NT2/D1 (cell line): ENCODE data around the gene NUDT12.

Source experiments
- DNase-seq: peaks from one replicate; pipeline ENCODE4 v3.0.0-alpha.2; 2011; ENCODE audit warnings: low read depth, low spot score
- H3K27me3 ChIP-seq: 2 replicates; pipeline ENCODE4 v1.6.0; 2011; ENCODE audit warnings: mild to moderate bottlenecking; ENCODE audit not compliant: insufficient read length, insufficient read depth
- H3K36me3 ChIP-seq: 2 replicates; pipeline ENCODE4 v1.6.1; 2011; ENCODE audit warnings: mild to moderate bottlenecking, low read length, mixed read lengths; ENCODE audit not compliant: insufficient read depth, insufficient read length
- H3K4me1 ChIP-seq: 2 replicates; pipeline ENCODE4 v1.5.1; 2011; ENCODE audit not compliant: insufficient read depth, insufficient read length
- H3K4me3 ChIP-seq: 2 replicates; pipeline ENCODE4 v1.5.1; 2011; ENCODE audit warnings: low read depth; ENCODE audit not compliant: insufficient read length
- H3K9ac ChIP-seq: 2 replicates; pipeline ENCODE4 v1.6.0; 2011; ENCODE audit warnings: low read depth; ENCODE audit not compliant: insufficient read length
- H3K9me3 ChIP-seq: 2 replicates; pipeline ENCODE4 v1.5.1; 2011; ENCODE audit warnings: mild to moderate bottlenecking, low read length; ENCODE audit not compliant: insufficient read depth
- SUZ12 ChIP-seq: IDR thresholded peaks from 2 replicates; pipeline ENCODE4 v1.6.1; 2011; ENCODE audit not compliant: insufficient read length, insufficient read depth; ENCODE audit errors: extremely low read depth
- YY1 ChIP-seq: IDR thresholded peaks from 2 replicates; pipeline ENCODE4 v1.6.1; 2011; ENCODE audit not compliant: insufficient read length, insufficient read depth
- ZNF274 ChIP-seq: IDR thresholded peaks from 2 replicates; pipeline ENCODE4 v1.6.1; 2011; ENCODE audit warnings: mild to moderate bottlenecking, low read depth, low read length

Gene NUDT12

GRCh38 chr5:103541114-103541513, 21.5 kb downstream of the NUDT12 start:
- Histone ChIP-seq H3K9ac (no peak overlapping the region), H3K27me3 (no peaks in the 10 kb centered on the region), H3K4me1 (no peaks in the 10 kb centered on the region), H3K36me3 (no peaks in the 10 kb centered on the region), H3K4me3 (no peak overlapping the region), H3K9me3 (no peaks in the 10 kb centered on the region)
- TF ChIP-seq YY1: no peak
- TF ChIP-seq SUZ12: no peak
- TF ChIP-seq ZNF274: no peak
- no peak for DNase-seq

GRCh38 chr5:103539376-103540330, 22.9 kb downstream of the NUDT12 start:
- DNase-seq: no peak
- H3K4me1 ChIP-seq: no peaks in the 10 kb centered on the region
- no peak overlapping the region for H3K4me3 ChIP-seq
- H3K27me3 ChIP-seq: no peaks in the 10 kb centered on the region
- H3K9me3 ChIP-seq: no peaks in the 10 kb centered on the region
- H3K9ac ChIP-seq: no peak overlapping the region
- H3K36me3 ChIP-seq: no peaks in the 10 kb centered on the region
- TF ChIP-seq SUZ12 (no peak), ZNF274 (no peak), YY1 (no peak)

GRCh38 chr5:103532086-103532734, 30.4 kb downstream of the NUDT12 start:
- no peak for DNase-seq
- no peak overlapping the region for H3K4me3 ChIP-seq
- no peak overlapping the region for H3K9ac ChIP-seq
- H3K4me1 ChIP-seq: no peaks in the 10 kb centered on the region
- H3K27me3 ChIP-seq: no peaks in the 10 kb centered on the region
- no peaks in the 10 kb centered on the region for H3K36me3 ChIP-seq
- TF ChIP-seq ZNF274 (no peak), SUZ12 (no peak), YY1 (no peak)
- no peaks in the 10 kb centered on the region for H3K9me3 ChIP-seq

- H3K9ac ChIP-seq: no peak overlapping the region
- TF ChIP-seq YY1 (no peak), SUZ12 (no peak)
- no peak for DNase-seq
- H3K36me3 ChIP-seq: no peaks in the 10 kb centered on the region
- no peaks in the 10 kb centered on the region for H3K9me3 ChIP-seq
- H3K4me1 ChIP-seq: no peaks in the 10 kb centered on the region
- H3K27me3 ChIP-seq: no peaks in the 10 kb centered on the region
- no peak overlapping the region for H3K4me3 ChIP-seq
Observed at GRCh38 chr5:103526164-103526915, 36.2 kb downstream of the NUDT12 start.

- Histone ChIP-seq H3K4me3 (no peak overlapping the region), H3K4me1 (no peaks in the 10 kb centered on the region), H3K36me3 (no peaks in the 10 kb centered on the region), H3K9me3 (no peaks in the 10 kb centered on the region), H3K9ac (no peak overlapping the region), H3K27me3 (no peaks in the 10 kb centered on the region)
- no peak for TF ChIP-seq YY1
- no peak for TF ChIP-seq ZNF274
- TF ChIP-seq SUZ12: no peak
- no peak for DNase-seq
Observed at GRCh38 chr5:103525361-103525760, 37.2 kb downstream of the NUDT12 start.

- TF ChIP-seq YY1 (no peak), SUZ12 (no peak), ZNF274 (no peak)
- Histone ChIP-seq H3K9ac (no peak overlapping the region), H3K27me3 (no peaks in the 10 kb centered on the region), H3K36me3 (no peaks in the 10 kb centered on the region), H3K9me3 (no peaks in the 10 kb centered on the region), H3K4me1 (no peaks in the 10 kb centered on the region), H3K4me3 (no peak overlapping the region)
- DNase-seq: no peak
Observed at GRCh38 chr5:103523319-103523718, 39.3 kb downstream of the NUDT12 start.

GRCh38 chr5:103522586-103522985, 40.0 kb downstream of the NUDT12 start:
- Histone ChIP-seq H3K9me3 (no peaks in the 10 kb centered on the region), H3K27me3 (no peaks in the 10 kb centered on the region), H3K36me3 (no peaks in the 10 kb centered on the region), H3K4me3 (no peak overlapping the region), H3K4me1 (no peaks in the 10 kb centered on the region), H3K9ac (no peak overlapping the region)
- no peak for DNase-seq
- TF ChIP-seq YY1 (no peak), ZNF274 (no peak)
